ENCODE data around the gene DACH1.
"Not testable (repeated sequence)": the region's sequence is repeated elsewhere in the genome, so short reads cannot be mapped to it uniquely, and the experiment has no call there.

Gene DACH1

GRCh38 chr13:71865874-71866334 is 1.1 kb downstream of the DACH1 start:
- DNase-seq: no peak

- DNase-seq: no peak
Observed at GRCh38 chr13:71864986-71865873, 1.8 kb downstream of the DACH1 start.

- DNase-seq: no peak
Observed at GRCh38 chr13:71864094-71864985, 2.7 kb downstream of the DACH1 start.

GRCh38 chr13:71863254-71863865 is 3.6 kb downstream of the DACH1 start:
- DNase-seq: no peak

GRCh38 chr13:71862459-71862943 is 4.5 kb downstream of the DACH1 start:
- no peak for DNase-seq

- DNase-seq: no peak
Observed at GRCh38 chr13:71861769-71862458, 5.1 kb downstream of the DACH1 start.

GRCh38 chr13:71860547-71861138 is 6.4 kb downstream of the DACH1 start:
- no peak for DNase-seq

GRCh38 chr13:71858647-71859046 is 8.4 kb downstream of the DACH1 start:
- DNase-seq: no peak

GRCh38 chr13:71856548-71857043 is 10.4 kb downstream of the DACH1 start:
- DNase-seq: no peak

GRCh38 chr13:71854401-71854800 is 12.6 kb downstream of the DACH1 start:
- no peak for DNase-seq

GRCh38 chr13:71853725-71854124 is 13.3 kb downstream of the DACH1 start:
- DNase-seq: no peak

GRCh38 chr13:71852736-71853135 is 14.3 kb downstream of the DACH1 start:
- no peak for DNase-seq

GRCh38 chr13:71851498-71852409 is 15.2 kb downstream of the DACH1 start:
- no peak for DNase-seq

- DNase-seq: no peak
Observed at GRCh38 chr13:71842003-71842402, 25.0 kb downstream of the DACH1 start.

GRCh38 chr13:71838842-71839241 is 28.2 kb downstream of the DACH1 start:
- no peak for DNase-seq

- DNase-seq: not testable (repeated sequence)
Observed at GRCh38 chr13:71837582-71837981, 29.4 kb downstream of the DACH1 start.

- DNase-seq: no peak
Observed at GRCh38 chr13:71831716-71832115, 35.3 kb downstream of the DACH1 start.

GRCh38 chr13:71830736-71831135 is 36.3 kb downstream of the DACH1 start:
- DNase-seq: no peak

- DNase-seq: no peak
Observed at GRCh38 chr13:71830323-71830722, 36.7 kb downstream of the DACH1 start.

- DNase-seq: no peak
Observed at GRCh38 chr13:71829547-71829946, 37.5 kb downstream of the DACH1 start.

GRCh38 chr13:71828564-71828963 is 38.4 kb downstream of the DACH1 start:
- DNase-seq: no peak
